Stimulated activated CD4-positive, alpha-beta T cell treated with anti-CD3 and anti-CD28 coated beads, Interleukin-4, amount 100 ng/mL, for 24 hours (primary cell): ENCODE measurements around the gene UGT3A2.

Source experiments
- DNase-seq: peaks from one replicate; pipeline ENCODE4 v3.0.0-alpha.2; 2020

The UGT3A2 gene

GRCh38 chr5:36066540-36067210, at the start of gene UGT3A2:
Gene UGT3A2 (minus strand): TSS chr5:36066882. CDS start chr5:36066789, 93 bp downstream.
- no peak for DNase-seq

GRCh38 chr5:36111238-36111637, 44.6 kb upstream of the UGT3A2 start:
- no peak for DNase-seq

GRCh38 chr5:36108758-36109460, 42.2 kb upstream of the UGT3A2 start:
- DNase-seq = no peak

- DNase-seq = no peak
These were observed 39.1 kb upstream of the UGT3A2 start for GRCh38 chr5:36105819-36106218.

- DNase-seq = no peak
These were observed 33.1 kb upstream of the UGT3A2 start for GRCh38 chr5:36099748-36100147.

- no peak for DNase-seq
These were observed 29.8 kb upstream of the UGT3A2 start for GRCh38 chr5:36096486-36096885.

- DNase-seq = no peak
These were observed 23.3 kb upstream of the UGT3A2 start for GRCh38 chr5:36089989-36090388.

GRCh38 chr5:36079200-36079781, 12.6 kb upstream of the UGT3A2 start:
- DNase-seq = peak; percentile 19

GRCh38 chr5:36078430-36078829, 11.7 kb upstream of the UGT3A2 start:
- no peak for DNase-seq

GRCh38 chr5:36073595-36074216, 7.0 kb upstream of the UGT3A2 start:
- no peak for DNase-seq

- no peak for DNase-seq
These were observed 4.2 kb upstream of the UGT3A2 start for GRCh38 chr5:36070687-36071571.

GRCh38 chr5:36068751-36069281, 2.1 kb upstream of the UGT3A2 start:
- no peak for DNase-seq

- no peak for DNase-seq
These were observed 612 bp downstream of the UGT3A2 start for GRCh38 chr5:36066001-36066539.

GRCh38 chr5:36060420-36060887, 6.2 kb downstream of the UGT3A2 start:
- DNase-seq = no peak

- no peak for DNase-seq
These were observed 6.9 kb downstream of the UGT3A2 start for GRCh38 chr5:36059571-36060419.

GRCh38 chr5:36058776-36059175, 7.9 kb downstream of the UGT3A2 start:
- no peak for DNase-seq

GRCh38 chr5:36057386-36057785, 9.3 kb downstream of the UGT3A2 start:
- no peak for DNase-seq

- DNase-seq = no peak
These were observed 10.3 kb downstream of the UGT3A2 start for GRCh38 chr5:36056422-36056821.

GRCh38 chr5:36055984-36056383, 10.7 kb downstream of the UGT3A2 start:
- no peak for DNase-seq

GRCh38 chr5:36054647-36055046, 12.0 kb downstream of the UGT3A2 start:
- no peak for DNase-seq

- no peak for DNase-seq
These were observed 14.1 kb downstream of the UGT3A2 start for GRCh38 chr5:36052538-36052937.
